GM10266 (cell line): ENCODE data around the gene IL12RB1.

Source experiments
- DNase-seq: peaks from one replicate; pipeline ENCODE4 v3.0.0; 2012; ENCODE audit errors: extremely low spot score
- TF ChIP-seq, protein P1 (sequence below): IDR thresholded peaks from 2 replicates; pipeline ENCODE4 v1.5.1; 2012; ENCODE audit warnings: mild to moderate bottlenecking, low read depth; ENCODE audit not compliant: control insufficient read depth, insufficient read depth; ENCODE audit errors: missing control alignments

Gene IL12RB1

DNA sequence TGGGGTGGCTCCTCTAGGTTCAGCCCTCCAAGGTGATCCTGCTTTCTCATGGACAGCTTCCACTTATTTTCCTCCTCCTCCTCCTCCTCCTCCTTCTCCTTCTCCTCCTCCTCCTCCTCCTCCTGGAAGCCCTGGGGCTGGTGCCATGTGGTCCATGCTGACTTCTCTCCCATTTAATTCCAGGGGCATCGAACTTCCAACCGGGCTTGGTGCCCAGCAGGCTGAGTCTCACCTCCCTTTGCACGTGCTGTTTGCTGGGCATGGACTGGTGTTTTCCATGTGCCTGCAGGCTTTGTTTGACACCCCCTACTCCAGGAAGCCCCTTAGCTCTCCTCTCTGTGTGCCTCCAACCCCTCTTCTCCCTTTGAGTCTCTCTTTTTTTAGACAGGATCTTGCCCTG is 14.5 kb upstream of the IL12RB1 start:
- TF ChIP-seq, protein P1, sequence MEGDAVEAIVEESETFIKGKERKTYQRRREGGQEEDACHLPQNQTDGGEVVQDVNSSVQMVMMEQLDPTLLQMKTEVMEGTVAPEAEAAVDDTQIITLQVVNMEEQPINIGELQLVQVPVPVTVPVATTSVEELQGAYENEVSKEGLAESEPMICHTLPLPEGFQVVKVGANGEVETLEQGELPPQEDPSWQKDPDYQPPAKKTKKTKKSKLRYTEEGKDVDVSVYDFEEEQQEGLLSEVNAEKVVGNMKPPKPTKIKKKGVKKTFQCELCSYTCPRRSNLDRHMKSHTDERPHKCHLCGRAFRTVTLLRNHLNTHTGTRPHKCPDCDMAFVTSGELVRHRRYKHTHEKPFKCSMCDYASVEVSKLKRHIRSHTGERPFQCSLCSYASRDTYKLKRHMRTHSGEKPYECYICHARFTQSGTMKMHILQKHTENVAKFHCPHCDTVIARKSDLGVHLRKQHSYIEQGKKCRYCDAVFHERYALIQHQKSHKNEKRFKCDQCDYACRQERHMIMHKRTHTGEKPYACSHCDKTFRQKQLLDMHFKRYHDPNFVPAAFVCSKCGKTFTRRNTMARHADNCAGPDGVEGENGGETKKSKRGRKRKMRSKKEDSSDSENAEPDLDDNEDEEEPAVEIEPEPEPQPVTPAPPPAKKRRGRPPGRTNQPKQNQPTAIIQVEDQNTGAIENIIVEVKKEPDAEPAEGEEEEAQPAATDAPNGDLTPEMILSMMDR = no peak
- DNase-seq = no peak

DNA sequence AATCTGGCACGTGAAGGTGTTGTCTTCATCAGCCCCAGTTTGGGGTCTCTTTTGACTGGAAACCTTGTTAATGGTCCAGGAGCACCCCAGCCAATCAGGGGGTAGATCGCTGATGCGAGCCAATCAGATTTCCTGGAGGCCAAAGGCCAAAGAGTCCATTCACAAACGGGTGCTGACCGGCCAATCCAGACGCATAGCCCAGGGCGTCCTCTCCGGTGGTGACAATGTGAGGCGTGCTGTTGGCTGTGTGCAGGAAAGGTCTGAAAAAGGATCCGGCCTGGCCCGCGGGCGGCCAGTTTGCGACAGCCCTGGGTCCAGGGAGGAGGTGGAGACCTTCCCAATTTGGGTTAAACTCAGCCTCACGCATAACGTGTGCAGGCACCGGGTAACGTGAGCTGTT is 14.0 kb upstream of the IL12RB1 start:
- no peak for DNase-seq

DNA sequence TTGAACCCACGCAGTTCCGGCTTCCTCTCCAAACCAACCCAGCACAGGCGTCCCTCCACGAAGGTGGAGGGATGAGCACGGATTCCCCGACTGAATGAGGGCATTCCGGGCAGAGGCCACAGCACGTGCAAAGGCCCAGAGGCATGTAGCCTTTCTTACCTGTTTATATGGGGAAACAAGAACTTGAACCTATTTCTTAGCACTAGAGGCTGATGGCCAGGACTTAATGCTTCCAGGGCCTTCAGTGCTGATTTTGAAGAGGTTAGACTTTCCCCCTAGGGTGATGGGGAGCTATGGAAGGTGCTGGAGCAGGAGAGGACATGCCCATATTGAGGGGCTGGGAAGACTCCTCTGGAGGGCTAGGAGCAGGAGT is 12.9 kb upstream of the IL12RB1 start:
- TF ChIP-seq, protein P1 = no peak
- DNase-seq = peak; percentile 42

More for the DNA sequence above, 14.0 kb upstream of the IL12RB1 start:
- TF ChIP-seq, protein P1 = no peak

DNA sequence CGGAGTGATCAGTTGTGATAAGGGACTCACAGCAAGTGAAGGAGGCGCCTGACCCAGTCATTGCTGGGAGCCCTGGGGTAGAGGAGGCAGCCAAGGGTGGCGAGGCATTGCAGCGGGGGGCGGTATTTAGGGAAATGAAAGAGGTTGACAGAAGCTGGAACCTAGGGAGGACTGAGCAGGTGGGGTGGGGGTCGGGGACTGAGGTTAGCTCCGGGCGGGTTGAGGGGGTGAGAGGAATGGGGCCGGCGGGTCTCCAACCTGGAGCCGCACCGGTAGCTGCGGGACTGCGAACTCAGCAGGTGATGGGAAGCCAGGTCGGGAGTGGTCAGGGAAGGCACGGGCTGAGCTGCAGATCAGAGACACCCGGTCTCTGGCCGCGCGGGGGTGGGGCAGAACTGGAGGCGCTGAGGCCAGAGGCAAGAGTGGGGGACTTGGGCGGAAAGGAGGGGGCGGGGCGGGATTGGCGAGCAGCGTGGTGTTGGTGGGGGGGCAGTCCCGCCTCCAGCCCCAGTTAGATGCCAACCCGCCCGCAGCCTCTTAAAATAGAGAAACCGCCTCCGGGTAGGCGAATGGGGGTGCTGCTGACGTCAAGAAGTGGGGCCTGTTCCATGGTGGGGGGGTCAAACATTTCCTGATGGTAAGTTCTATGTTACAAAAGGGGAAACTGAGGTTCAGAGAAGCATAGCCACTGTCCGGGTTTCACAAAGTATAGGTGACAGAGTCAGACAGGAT is 12.3 kb upstream of the IL12RB1 start:
- peak; percentile 85 for DNase-seq
- TF ChIP-seq, protein P1 = no peak

DNA sequence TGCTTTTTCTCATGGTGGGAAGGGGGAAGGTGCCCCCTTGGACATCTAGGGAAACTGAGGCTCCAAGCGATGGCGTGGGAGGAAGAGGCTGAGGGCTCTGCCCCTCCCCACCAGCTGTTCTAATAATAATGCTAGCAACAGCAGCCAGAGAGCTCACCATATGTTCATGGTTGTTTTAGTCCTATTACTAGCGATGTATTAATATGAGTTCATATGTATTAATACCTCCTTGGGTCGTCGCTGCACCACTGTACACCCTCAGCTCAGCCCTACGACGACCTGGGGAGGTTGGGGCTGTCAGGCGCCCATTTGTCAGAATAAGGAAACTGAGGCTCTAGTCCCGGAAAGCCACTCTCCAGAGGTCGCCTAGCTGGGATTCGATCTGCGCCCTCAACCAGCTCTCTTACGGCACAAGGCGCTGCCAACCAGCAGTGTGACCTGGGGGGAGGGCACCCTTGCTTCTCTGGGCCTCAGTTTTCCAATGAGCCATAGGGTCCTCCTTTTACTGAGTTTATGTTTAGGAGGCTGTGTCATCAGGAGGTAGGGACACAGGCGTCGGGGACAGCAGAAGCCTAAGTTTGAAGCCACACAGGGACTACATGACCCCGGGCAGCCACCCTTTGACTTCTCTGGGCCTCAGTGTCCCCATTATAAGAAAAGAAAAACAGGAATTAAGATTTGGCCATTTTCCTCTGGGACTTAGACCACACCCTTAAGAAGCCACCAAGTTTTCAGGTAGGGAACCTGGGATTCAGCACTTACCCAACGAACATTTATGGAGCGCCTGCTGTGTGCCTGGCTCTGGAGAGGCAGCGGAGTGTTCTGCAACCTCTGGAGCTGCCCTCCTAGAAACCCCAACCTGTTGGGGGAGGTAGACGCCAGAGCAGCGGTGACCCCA is 11.5 kb upstream of the IL12RB1 start:
- no peak for DNase-seq

DNA sequence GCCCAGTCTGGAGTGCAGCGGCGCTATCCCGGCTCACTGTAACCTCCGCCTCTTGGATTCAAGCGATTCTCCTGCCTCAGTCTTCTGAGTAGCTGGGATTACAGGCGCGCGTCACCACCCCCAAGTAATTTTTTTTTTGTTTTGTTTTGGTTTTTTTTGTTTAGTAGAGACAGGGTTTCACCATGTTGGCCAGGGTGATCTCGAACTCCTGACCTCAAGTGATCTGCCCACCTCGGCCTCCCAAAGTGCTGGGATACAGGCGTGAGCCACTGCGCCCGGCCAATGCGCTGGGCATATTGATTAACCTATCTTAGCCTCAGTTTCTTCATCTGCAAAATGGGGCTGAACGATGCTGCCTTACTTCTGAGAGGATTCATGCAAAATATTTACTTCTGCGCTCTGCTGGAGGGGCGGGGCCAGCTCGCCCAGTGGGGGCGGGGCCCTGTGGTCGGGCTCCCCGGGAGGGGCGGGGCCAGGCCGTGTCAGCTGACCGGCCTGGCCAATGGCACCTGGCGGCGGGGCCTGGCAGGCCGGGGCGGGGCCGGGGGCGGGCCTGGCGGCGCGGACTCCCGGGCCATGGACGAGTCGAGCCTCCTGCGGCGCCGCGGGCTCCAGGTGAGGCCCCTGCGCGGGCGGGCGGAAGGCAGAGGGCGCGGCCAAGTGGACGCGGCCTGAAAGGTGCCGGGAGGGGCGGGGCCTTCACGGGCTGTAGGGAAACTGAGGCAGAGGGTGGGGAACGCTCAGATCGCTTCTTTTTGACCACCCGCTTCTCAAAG is 10.7 kb upstream of the IL12RB1 start, which contains the start of gene MAST3:
Gene MAST3 (plus strand): TSS at position 562 of the 776 bp plus-strand sequence. CDS start 15 bp downstream, at position 577.
- TF ChIP-seq, protein P1 = no peak
- peak; percentile 98 for DNase-seq

More for the DNA sequence above, 11.5 kb upstream of the IL12RB1 start:
- TF ChIP-seq, protein P1 = no peak

DNA sequence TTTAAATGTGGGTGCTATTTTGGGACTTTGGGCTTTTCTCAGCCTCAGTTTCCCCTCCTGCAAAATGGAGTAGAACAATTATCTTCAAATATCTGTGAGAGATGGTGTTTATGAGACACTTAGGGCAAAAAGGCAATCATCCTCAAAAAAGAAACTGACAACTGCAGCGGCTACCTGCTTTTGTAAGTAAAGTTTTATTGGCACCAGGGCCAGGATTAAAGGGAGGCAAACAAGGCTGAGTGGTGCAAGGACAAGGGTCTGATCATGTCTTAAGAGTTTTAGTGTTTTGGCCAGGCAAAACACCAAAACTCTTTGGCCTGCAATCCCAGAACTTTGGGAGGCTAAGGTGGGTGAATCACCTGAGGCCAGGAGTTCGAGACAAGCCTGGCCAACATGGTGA is 9.5 kb upstream of the IL12RB1 start:
- DNase-seq = no peak
- TF ChIP-seq, protein P1 = no peak
